Measurements from ENCODE around the gene RANGRF.

RANGRF gene

DNA sequence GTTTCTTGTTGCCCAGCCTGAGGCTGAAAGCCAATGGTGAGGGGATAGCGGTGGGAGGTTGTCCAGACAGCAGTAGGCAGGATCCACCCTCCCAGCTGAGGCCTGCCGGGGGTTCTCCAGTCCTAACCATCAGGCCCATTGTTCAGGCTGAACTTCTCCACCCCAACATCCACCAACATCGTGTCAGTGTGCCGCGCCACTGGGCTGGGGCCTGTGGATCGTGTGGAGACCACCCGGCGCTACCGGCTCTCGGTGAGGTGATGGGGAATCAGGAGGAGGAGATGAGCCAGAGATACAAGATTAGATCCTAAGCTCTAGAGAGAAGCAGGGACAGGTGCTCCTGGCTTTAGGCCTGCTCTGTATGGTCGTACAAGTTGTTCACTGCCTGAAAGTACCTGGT lies 33.6 kb upstream of the RANGRF start:
- Histone ChIP-seq H3K4me1 (ENCODE audit: low read length) (peaks cover 7% of the 10 kb centered on the region), H3K9me3 (ENCODE audit: insufficient read depth, low read length) (no peaks in the 10 kb centered on the region), H3K27ac (ENCODE audit: low read length) (no peak overlapping the region), H3K27me3 (ENCODE audit: low read depth, low read length) (no peaks in the 10 kb centered on the region), H3K9ac (ENCODE audit: low read length) (no peak overlapping the region), H3K79me2 (ENCODE audit: low read length) (peaks cover 34% of the 10 kb centered on the region), H3K4me3 (ENCODE audit: low read length) (no peak overlapping the region), H3K36me3 (replicated peaks; ENCODE audit: low read depth, low read length) (peaks cover 18% of the 10 kb centered on the region), H3K4me2 (ENCODE audit: low read length) (no peak overlapping the region), H4K20me1 (ENCODE audit: insufficient read depth, low read length) (no peaks in the 10 kb centered on the region), H2AFZ (ENCODE audit: low read depth, low read length) (no peak overlapping the region)
- TF ChIP-seq, protein P1, sequence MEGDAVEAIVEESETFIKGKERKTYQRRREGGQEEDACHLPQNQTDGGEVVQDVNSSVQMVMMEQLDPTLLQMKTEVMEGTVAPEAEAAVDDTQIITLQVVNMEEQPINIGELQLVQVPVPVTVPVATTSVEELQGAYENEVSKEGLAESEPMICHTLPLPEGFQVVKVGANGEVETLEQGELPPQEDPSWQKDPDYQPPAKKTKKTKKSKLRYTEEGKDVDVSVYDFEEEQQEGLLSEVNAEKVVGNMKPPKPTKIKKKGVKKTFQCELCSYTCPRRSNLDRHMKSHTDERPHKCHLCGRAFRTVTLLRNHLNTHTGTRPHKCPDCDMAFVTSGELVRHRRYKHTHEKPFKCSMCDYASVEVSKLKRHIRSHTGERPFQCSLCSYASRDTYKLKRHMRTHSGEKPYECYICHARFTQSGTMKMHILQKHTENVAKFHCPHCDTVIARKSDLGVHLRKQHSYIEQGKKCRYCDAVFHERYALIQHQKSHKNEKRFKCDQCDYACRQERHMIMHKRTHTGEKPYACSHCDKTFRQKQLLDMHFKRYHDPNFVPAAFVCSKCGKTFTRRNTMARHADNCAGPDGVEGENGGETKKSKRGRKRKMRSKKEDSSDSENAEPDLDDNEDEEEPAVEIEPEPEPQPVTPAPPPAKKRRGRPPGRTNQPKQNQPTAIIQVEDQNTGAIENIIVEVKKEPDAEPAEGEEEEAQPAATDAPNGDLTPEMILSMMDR (IDR thresholded peaks at IDR 0.05; ENCODE audit: low read depth, low read length): no peak
- TF ChIP-seq EZH2phosphoT487 (IDR thresholded peaks at IDR 0.05; ENCODE audit: low read depth): no peak

DNA sequence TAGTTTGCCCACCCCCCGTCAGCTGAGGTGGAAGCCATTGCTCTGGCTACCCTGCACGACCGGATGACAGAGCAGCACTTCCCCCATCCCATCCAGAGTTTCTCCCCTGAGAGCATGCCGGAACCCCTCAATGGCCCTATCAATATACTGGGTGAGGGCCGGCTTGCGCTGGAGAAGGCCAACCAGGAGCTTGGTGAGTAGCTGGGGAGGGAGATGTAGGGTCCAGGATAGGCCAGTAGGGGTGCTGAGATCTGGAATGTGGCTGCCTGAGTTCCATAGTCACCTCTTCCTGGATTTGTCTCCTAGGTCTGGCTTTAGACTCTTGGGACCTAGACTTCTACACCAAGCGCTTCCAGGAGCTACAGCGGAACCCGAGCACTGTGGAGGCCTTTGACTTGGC lies 33.0 kb upstream of the RANGRF start:
- H3K36me3 ChIP-seq (replicated peaks; ENCODE audit: low read depth, low read length): peaks cover 20% of the 10 kb centered on the region

DNA sequence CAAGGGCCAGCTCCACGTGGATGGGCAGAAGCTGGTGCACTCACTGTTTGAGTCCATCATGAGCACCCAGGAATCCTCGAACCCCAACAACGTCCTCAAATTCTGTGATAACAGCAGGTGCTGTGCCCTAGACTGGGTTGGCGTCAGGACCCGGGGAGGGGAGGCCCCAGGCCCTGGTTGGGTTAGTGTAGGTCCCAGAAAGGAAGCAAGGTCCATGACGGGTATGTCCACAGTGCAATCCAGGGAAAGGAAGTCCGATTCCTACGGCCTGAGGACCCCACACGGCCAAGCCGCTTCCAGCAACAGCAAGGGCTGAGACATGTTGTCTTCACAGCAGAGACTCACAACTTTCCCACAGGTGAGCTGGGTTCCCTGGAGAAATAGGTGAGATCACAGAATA lies 32.2 kb upstream of the RANGRF start:
- Histone ChIP-seq H3K9me3 (ENCODE audit: insufficient read depth, low read length) (no peaks in the 10 kb centered on the region), H3K27ac (ENCODE audit: low read length) (no peak overlapping the region), H3K4me1 (ENCODE audit: low read length) (no peaks in the 10 kb centered on the region), H3K4me3 (ENCODE audit: low read length) (no peak overlapping the region), H3K79me2 (ENCODE audit: low read length) (peaks cover 20% of the 10 kb centered on the region), H3K27me3 (ENCODE audit: low read depth, low read length) (no peaks in the 10 kb centered on the region), H3K9ac (ENCODE audit: low read length) (no peak overlapping the region), H3K36me3 (replicated peaks; ENCODE audit: low read depth, low read length) (peaks cover 20% of the 10 kb centered on the region), H2AFZ (ENCODE audit: low read depth, low read length) (no peak overlapping the region), H3K4me2 (ENCODE audit: low read length) (no peak overlapping the region), H4K20me1 (ENCODE audit: insufficient read depth, low read length) (no peaks in the 10 kb centered on the region)
- no peak for TF ChIP-seq EZH2phosphoT487 (IDR thresholded peaks at IDR 0.05; ENCODE audit: low read depth)
- TF ChIP-seq, protein P1 (IDR thresholded peaks at IDR 0.05; ENCODE audit: low read depth, low read length): no peak

More for the DNA sequence above, 33.0 kb upstream of the RANGRF start:
- H3K79me2 ChIP-seq (ENCODE audit: low read length): peaks cover 28% of the 10 kb centered on the region
- no peaks in the 10 kb centered on the region for H4K20me1 ChIP-seq (ENCODE audit: insufficient read depth, low read length)
- TF ChIP-seq EZH2phosphoT487 (IDR thresholded peaks at IDR 0.05; ENCODE audit: low read depth): no peak
- TF ChIP-seq, protein P1 (IDR thresholded peaks at IDR 0.05; ENCODE audit: low read depth, low read length): no peak
- no peak overlapping the region for H2AFZ ChIP-seq (ENCODE audit: low read depth, low read length)
- no peaks in the 10 kb centered on the region for H3K9me3 ChIP-seq (ENCODE audit: insufficient read depth, low read length)
- H3K4me2 ChIP-seq (ENCODE audit: low read length): no peak overlapping the region
- H3K4me1 ChIP-seq (ENCODE audit: low read length): peaks cover 1% of the 10 kb centered on the region
- no peak overlapping the region for H3K9ac ChIP-seq (ENCODE audit: low read length)
- no peaks in the 10 kb centered on the region for H3K27me3 ChIP-seq (ENCODE audit: low read depth, low read length)
- H3K4me3 ChIP-seq (ENCODE audit: low read length): no peak overlapping the region
- H3K27ac ChIP-seq (ENCODE audit: low read length): no peak overlapping the region

DNA sequence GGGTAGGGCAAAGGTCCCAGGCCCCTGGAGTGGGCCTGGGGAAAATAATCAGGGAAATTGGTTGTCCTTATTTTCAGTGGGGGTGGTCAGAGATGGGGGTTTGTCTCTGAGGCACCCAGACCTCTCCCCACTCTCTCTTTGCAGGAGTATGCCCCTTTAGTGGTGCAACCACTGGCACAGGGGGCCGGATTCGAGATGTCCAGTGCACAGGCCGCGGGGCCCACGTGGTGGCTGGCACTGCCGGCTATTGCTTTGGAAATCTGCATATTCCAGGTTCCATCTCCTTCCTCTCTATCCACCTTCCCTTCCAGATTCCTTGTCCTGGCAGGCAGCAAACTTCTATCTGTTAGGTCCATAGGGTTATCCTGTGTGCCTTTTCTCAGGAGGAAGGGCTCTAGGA lies 31.8 kb upstream of the RANGRF start:
- peaks cover 16% of the 10 kb centered on the region for H3K79me2 ChIP-seq (ENCODE audit: low read length)
- H3K9me3 ChIP-seq (ENCODE audit: insufficient read depth, low read length): no peaks in the 10 kb centered on the region
- TF ChIP-seq EZH2phosphoT487 (IDR thresholded peaks at IDR 0.05; ENCODE audit: low read depth): no peak
- TF ChIP-seq, protein P1 (IDR thresholded peaks at IDR 0.05; ENCODE audit: low read depth, low read length): no peak
- no peaks in the 10 kb centered on the region for H3K4me1 ChIP-seq (ENCODE audit: low read length)
- no peak overlapping the region for H3K4me2 ChIP-seq (ENCODE audit: low read length)
- no peaks in the 10 kb centered on the region for H3K27me3 ChIP-seq (ENCODE audit: low read depth, low read length)
- no peak overlapping the region for H3K4me3 ChIP-seq (ENCODE audit: low read length)
- peaks cover 20% of the 10 kb centered on the region for H3K36me3 ChIP-seq (replicated peaks; ENCODE audit: low read depth, low read length)
- no peak overlapping the region for H3K9ac ChIP-seq (ENCODE audit: low read length)
- no peak overlapping the region for H2AFZ ChIP-seq (ENCODE audit: low read depth, low read length)
- no peak overlapping the region for H3K27ac ChIP-seq (ENCODE audit: low read length)
- no peaks in the 10 kb centered on the region for H4K20me1 ChIP-seq (ENCODE audit: insufficient read depth, low read length)

Data from OCI-LY3 (cell line).